Peyer's patch (tissue), 4 donors: ENCODE measurements around the gene TSHZ1.

Experiments
- CTCF ChIP-seq, 6 experiments: fragments of 450-650 bp in 4 of 6; fragments of 200-600 bp in 2 of 6; sonication (generic) in 1 of 6; IDR thresholded peaks; one replicate each; pipeline ENCODE4 v1.5.1; 2017 to 2019; ENCODE audit warnings: antibody characterized with exemption in 6 of 6, mild to moderate bottlenecking in 3 of 6, moderate library complexity in 1 of 6
- POLR2A ChIP-seq, 2 donors: fragments of 450-650 bp; IDR thresholded peaks; one replicate each; pipeline ENCODE4 v1.5.1; 2017; ENCODE audit warnings: antibody characterized with exemption in 2 of 2, mild to moderate bottlenecking in 2 of 2, moderate library complexity in 2 of 2

GRCh38 chr18:75253784-75254183 lies 43.2 kb downstream of the TSHZ1 start:
- no peak for TF ChIP-seq POLR2A (IDR thresholded peaks at IDR 0.05)
- no peak for TF ChIP-seq CTCF (IDR thresholded peaks at IDR 0.05)
